WTC11 (cell line): ENCODE results near the gene NOPCHAP1. TPM values are rescaled to one million over a fixed set of nuclear protein-coding genes. Genes with fewer than 3 reads are reported as not detected.

Experiments used
- ATAC-seq: fragments of 200-7000 bp; cut with Tn5 transposase; 2 replicates; pipeline ENCODE4 v1.10.0; 2021; ENCODE audit warnings: mild to moderate bottlenecking, moderate library complexity
- CTCF ChIA-PET: fragments of 300-600 bp; sonication (Branson Sonifier 250); formaldehyde crosslinking; loops from one replicate; lab custom pipeline; 2021; ENCODE audit warnings: antibody characterized with exemption; lab: Charles Lee
- POLR2A ChIA-PET: fragments of 350-600 bp; sonication (Branson Sonifier 250); formaldehyde crosslinking; loops from one replicate; lab custom pipeline; 2021; ENCODE audit warnings: antibody characterized with exemption; lab: Charles Lee
- DNase-seq: peaks from one replicate; pipeline ENCODE4 v3.0.0; 2021; ENCODE audit warnings: low spot score
- H3K27ac Mint-ChIP-seq: 2 replicates; pipeline ENCODE4 v1.8.0; 2021; ENCODE audit warnings: mixed read lengths
- H3K27me3 Mint-ChIP-seq: 2 replicates; pipeline ENCODE4 v1.8.0; 2021; ENCODE audit warnings: low read depth, mild to moderate bottlenecking, moderate library complexity, mixed read lengths
- H3K36me3 Mint-ChIP-seq: 2 replicates; pipeline ENCODE4 v1.8.0; 2021; ENCODE audit warnings: mixed read lengths
- H3K4me1 Mint-ChIP-seq: 2 replicates; pipeline ENCODE4 v1.8.0; 2022; ENCODE audit warnings: mixed read lengths
- H3K4me3 Mint-ChIP-seq: 2 replicates; pipeline ENCODE4 v1.8.0; 2021; ENCODE audit warnings: mild to moderate bottlenecking, moderate library complexity, mixed read lengths
- H3K9me3 Mint-ChIP-seq: 2 replicates; pipeline ENCODE4 v1.8.0; 2021; ENCODE audit warnings: mixed read lengths
- ATF6 ChIP-seq: sonication (generic); formaldehyde crosslinking; IDR thresholded peaks from 2 replicates; pipeline ENCODE4 v1.8.1; 2023; ENCODE audit warnings: mild to moderate bottlenecking, missing genetic modification reagents
- EMX1 ChIP-seq: fragments of 250-450 bp; sonication (Bioruptor Pico); IDR thresholded peaks from 2 replicates; pipeline ENCODE4 v1.8.0; 2021; ENCODE audit warnings: mild to moderate bottlenecking
- ETV6 ChIP-seq: sonication (generic); formaldehyde crosslinking; IDR thresholded peaks from 2 replicates; pipeline ENCODE4 v1.8.1; 2022; ENCODE audit warnings: mild to moderate bottlenecking, missing genetic modification reagents
- FOXK1 ChIP-seq: sonication (generic); formaldehyde crosslinking; IDR thresholded peaks from 2 replicates; pipeline ENCODE4 v1.8.0; 2022; ENCODE audit warnings: mild to moderate bottlenecking, moderate library complexity, missing genetic modification reagents
- IRF1 ChIP-seq: sonication (generic); formaldehyde crosslinking; IDR thresholded peaks from 2 replicates; pipeline ENCODE4 v1.8.0; 2023; ENCODE audit warnings: missing genetic modification reagents
- IRF2 ChIP-seq: sonication (generic); formaldehyde crosslinking; IDR thresholded peaks from 2 replicates; pipeline ENCODE4 v1.8.0; 2022; ENCODE audit warnings: low read depth, missing genetic modification reagents, borderline replicate concordance
- JUN ChIP-seq: sonication (generic); formaldehyde crosslinking; IDR thresholded peaks from 2 replicates; pipeline ENCODE4 v1.8.0; 2023; ENCODE audit warnings: mild to moderate bottlenecking, missing genetic modification reagents
- MAX ChIP-seq: sonication (generic); formaldehyde crosslinking; IDR thresholded peaks from 2 replicates; pipeline ENCODE4 v1.8.0; 2022; ENCODE audit warnings: mild to moderate bottlenecking, missing genetic modification reagents
- MXD4 ChIP-seq: fragments of 250-450 bp; sonication (Bioruptor Pico); IDR thresholded peaks from 2 replicates; pipeline ENCODE4 v1.8.0; 2021; ENCODE audit warnings: mild to moderate bottlenecking, moderate library complexity, borderline replicate concordance
- NFE2L1 ChIP-seq: sonication (generic); formaldehyde crosslinking; IDR thresholded peaks from 2 replicates; pipeline ENCODE4 v1.8.1; 2023; ENCODE audit warnings: missing genetic modification reagents
- NR2C2 ChIP-seq: sonication (generic); formaldehyde crosslinking; IDR thresholded peaks from 2 replicates; pipeline ENCODE4 v1.8.0; 2022; ENCODE audit warnings: mild to moderate bottlenecking, missing genetic modification reagents
- OVOL2 ChIP-seq: fragments of 250-450 bp; sonication (Bioruptor Pico); IDR thresholded peaks from 2 replicates; pipeline ENCODE4 v1.9.0; 2021; ENCODE audit warnings: mild to moderate bottlenecking, borderline replicate concordance
- PREB ChIP-seq: sonication (generic); formaldehyde crosslinking; IDR thresholded peaks from 2 replicates; pipeline ENCODE4 v1.8.1; 2022; ENCODE audit warnings: mild to moderate bottlenecking, missing genetic modification reagents, moderate library complexity, borderline replicate concordance
- PRRX2 ChIP-seq: fragments of 250-450 bp; sonication (Bioruptor Pico); IDR thresholded peaks from 2 replicates; pipeline ENCODE4 v1.8.0; 2021; ENCODE audit warnings: mild to moderate bottlenecking
- SMAD4 ChIP-seq: sonication (generic); formaldehyde crosslinking; IDR thresholded peaks from 2 replicates; pipeline ENCODE4 v1.8.0; 2022; ENCODE audit warnings: mild to moderate bottlenecking, missing genetic modification reagents
- TP53 ChIP-seq: sonication (generic); formaldehyde crosslinking; IDR thresholded peaks from 2 replicates; pipeline ENCODE4 v1.8.1; 2023; ENCODE audit warnings: mild to moderate bottlenecking, missing genetic modification reagents
- ZNF138 ChIP-seq: sonication (generic); formaldehyde crosslinking; conservative IDR thresholded peaks from 2 replicates; pipeline ENCODE4 v1.8.1; 2022; ENCODE audit warnings: mild to moderate bottlenecking, moderate library complexity, missing genetic modification reagents
- ZNF396 ChIP-seq: fragments of 250-450 bp; sonication (Bioruptor Pico); IDR thresholded peaks from 2 replicates; pipeline ENCODE4 v1.8.0; 2021; ENCODE audit warnings: mild to moderate bottlenecking, moderate library complexity, borderline replicate concordance
- total RNA-seq: library from RNA; stranded (reverse); gene quantifications from 3 replicates; pipeline ENCODE4 v1.2.3, GENCODE V29; 2021
- TF ChIP-seq, protein P1 (sequence below): sonication (generic); formaldehyde crosslinking; IDR thresholded peaks from 2 replicates; pipeline ENCODE4 v1.8.1; 2023; ENCODE audit warnings: mild to moderate bottlenecking, moderate library complexity, missing genetic modification reagents
- TF ChIP-seq, protein P2 (sequence below): sonication (generic); formaldehyde crosslinking; IDR thresholded peaks from 2 replicates; pipeline ENCODE4 v1.8.1; 2022; ENCODE audit warnings: missing genetic modification reagents, borderline replicate concordance
- TF ChIP-seq, protein P3 (sequence below): sonication (generic); formaldehyde crosslinking; IDR thresholded peaks from 2 replicates; pipeline ENCODE4 v1.8.0; 2022; ENCODE audit warnings: mild to moderate bottlenecking, missing genetic modification reagents
- TF ChIP-seq, protein P4 (sequence below): fragments of 250-450 bp; sonication (Bioruptor Pico); IDR thresholded peaks from 2 replicates; pipeline ENCODE4 v1.8.0; 2021; ENCODE audit warnings: mild to moderate bottlenecking
- TF ChIP-seq, protein P5 (sequence below): fragments of 250-450 bp; sonication (Bioruptor Pico); IDR thresholded peaks from 2 replicates; pipeline ENCODE4 v1.9.0; 2021; ENCODE audit warnings: moderate library complexity, mild to moderate bottlenecking, inconsistent platforms, borderline replicate concordance

NOPCHAP1 gene
- total RNA-seq, 1 experiment from 2014 or later = 34.8 TPM

DNA sequence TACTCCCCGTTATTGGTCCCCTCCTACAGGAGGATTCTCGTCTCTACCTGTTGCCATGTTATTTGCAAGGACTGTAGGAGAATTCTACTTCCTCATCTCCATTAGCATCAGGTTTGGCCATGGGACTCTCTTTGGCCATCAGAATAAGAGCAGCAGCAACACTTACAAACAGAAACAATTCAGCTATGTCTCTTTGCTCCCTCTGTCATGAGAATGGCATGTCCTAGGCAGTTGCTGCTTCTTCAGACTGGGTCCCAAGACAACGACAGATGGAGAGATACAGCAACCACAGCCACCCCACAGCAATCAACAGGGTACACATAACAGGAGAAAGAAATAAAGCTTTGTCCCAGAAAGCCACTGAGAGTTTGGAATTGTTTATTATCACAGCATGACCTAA, 47.7 kb upstream of the NOPCHAP1 start (continued):
- no peak for TF ChIP-seq EMX1
- no peak for TF ChIP-seq JUN (CRISPR knock-in tag)
- TF ChIP-seq NR2C2 (CRISPR knock-in tag) = no peak
- TF ChIP-seq PRRX2 = no peak
- no peak for TF ChIP-seq IRF2 (CRISPR knock-in tag)
- TF ChIP-seq SMAD4 = no peak
- TF ChIP-seq IRF1 (CRISPR knock-in tag) = no peak
- TF ChIP-seq ZNF138 (CRISPR knock-in tag) = no peak
- no peak for TF ChIP-seq ATF6 (CRISPR knock-in tag)

DNA sequence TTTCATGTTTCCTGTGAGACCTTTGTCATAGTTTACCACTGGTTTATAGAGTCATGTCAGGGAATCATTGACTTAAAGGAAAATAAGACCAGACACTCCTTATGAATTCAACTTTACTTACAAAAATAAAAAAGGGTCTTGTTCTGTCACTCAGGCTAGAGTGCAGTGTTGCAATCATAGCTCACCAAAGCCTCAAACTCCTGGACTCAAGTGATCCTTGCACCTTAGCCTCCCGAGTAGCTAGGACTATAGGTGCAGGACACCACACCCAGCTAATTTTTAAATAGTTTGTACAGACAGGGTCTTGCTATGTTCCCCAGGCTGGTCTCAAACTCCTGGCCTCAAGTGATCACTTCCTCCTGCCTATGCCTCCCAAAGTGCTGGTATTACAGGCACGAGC, 47.0 kb upstream of the NOPCHAP1 start:
- ATAC-seq (no peak), DNase-seq (no peak)
- peaks cover 2% of the 10 kb centered on the region for H3K27me3 Mint-ChIP-seq
- POLR2A ChIA-PET = no interaction called here
- peaks cover 17% of the 10 kb centered on the region for H3K9me3 Mint-ChIP-seq
- TF ChIP-seq JUN (CRISPR knock-in tag) (no peak), ZNF396 (CRISPR knock-in tag) (no peak), OVOL2 (CRISPR knock-in tag) (no peak), TP53 (CRISPR knock-in tag) (no peak), NFE2L1 (CRISPR knock-in tag) (no peak), PREB (CRISPR knock-in tag) (no peak), ETV6 (CRISPR knock-in tag) (no peak), MAX (CRISPR knock-in tag) (no peak), MXD4 (no peak), SMAD4 (no peak), FOXK1 (no peak), PRRX2 (no peak)
- TF ChIP-seq, protein P1, sequence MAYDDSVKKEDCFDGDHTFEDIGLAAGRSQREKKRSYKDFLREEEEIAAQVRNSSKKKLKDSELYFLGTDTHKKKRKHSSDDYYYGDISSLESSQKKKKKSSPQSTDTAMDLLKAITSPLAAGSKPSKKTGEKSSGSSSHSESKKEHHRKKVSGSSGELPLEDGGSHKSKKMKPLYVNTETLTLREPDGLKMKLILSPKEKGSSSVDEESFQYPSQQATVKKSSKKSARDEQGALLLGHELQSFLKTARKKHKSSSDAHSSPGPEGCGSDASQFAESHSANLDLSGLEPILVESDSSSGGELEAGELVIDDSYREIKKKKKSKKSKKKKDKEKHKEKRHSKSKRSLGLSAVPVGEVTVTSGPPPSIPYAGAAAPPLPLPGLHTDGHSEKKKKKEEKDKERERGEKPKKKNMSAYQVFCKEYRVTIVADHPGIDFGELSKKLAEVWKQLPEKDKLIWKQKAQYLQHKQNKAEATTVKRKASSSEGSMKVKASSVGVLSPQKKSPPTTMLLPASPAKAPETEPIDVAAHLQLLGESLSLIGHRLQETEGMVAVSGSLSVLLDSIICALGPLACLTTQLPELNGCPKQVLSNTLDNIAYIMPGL (CRISPR knock-in tag) = no peak
- TF ChIP-seq, protein P2, sequence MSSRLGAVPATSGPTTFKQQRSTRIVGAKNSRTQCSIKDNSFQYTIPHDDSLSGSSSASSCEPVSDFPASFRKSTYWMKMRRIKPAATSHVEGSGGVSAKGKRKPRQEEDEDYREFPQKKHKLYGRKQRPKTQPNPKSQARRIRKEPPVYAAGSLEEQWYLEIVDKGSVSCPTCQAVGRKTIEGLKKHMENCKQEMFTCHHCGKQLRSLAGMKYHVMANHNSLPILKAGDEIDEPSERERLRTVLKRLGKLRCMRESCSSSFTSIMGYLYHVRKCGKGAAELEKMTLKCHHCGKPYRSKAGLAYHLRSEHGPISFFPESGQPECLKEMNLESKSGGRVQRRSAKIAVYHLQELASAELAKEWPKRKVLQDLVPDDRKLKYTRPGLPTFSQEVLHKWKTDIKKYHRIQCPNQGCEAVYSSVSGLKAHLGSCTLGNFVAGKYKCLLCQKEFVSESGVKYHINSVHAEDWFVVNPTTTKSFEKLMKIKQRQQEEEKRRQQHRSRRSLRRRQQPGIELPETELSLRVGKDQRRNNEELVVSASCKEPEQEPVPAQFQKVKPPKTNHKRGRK = no peak
- TF ChIP-seq, protein P3, sequence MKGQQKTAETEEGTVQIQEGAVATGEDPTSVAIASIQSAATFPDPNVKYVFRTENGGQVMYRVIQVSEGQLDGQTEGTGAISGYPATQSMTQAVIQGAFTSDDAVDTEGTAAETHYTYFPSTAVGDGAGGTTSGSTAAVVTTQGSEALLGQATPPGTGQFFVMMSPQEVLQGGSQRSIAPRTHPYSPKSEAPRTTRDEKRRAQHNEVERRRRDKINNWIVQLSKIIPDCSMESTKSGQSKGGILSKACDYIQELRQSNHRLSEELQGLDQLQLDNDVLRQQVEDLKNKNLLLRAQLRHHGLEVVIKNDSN = no peak
- TF ChIP-seq, protein P4, sequence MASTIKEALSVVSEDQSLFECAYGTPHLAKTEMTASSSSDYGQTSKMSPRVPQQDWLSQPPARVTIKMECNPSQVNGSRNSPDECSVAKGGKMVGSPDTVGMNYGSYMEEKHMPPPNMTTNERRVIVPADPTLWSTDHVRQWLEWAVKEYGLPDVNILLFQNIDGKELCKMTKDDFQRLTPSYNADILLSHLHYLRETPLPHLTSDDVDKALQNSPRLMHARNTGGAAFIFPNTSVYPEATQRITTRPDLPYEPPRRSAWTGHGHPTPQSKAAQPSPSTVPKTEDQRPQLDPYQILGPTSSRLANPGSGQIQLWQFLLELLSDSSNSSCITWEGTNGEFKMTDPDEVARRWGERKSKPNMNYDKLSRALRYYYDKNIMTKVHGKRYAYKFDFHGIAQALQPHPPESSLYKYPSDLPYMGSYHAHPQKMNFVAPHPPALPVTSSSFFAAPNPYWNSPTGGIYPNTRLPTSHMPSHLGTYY (CRISPR knock-in tag) = no peak
- TF ChIP-seq, protein P5, sequence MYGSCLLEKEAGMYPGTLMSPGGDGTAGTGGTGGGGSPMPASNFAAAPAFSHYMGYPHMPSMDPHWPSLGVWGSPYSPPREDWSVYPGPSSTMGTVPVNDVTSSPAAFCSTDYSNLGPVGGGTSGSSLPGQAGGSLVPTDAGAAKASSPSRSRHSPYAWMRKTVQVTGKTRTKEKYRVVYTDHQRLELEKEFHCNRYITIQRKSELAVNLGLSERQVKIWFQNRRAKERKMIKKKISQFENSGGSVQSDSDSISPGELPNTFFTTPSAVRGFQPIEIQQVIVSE (CRISPR knock-in tag) = no peak
- H3K36me3 Mint-ChIP-seq = peaks cover 13% of the 10 kb centered on the region
- CTCF ChIA-PET = no interaction called here
- no peaks in the 10 kb centered on the region for H3K4me1 Mint-ChIP-seq
- no peak overlapping the region for H3K4me3 Mint-ChIP-seq
- H3K27ac Mint-ChIP-seq = no peak overlapping the region
